HG03045 (cell line): ENCODE data around the gene NUP98.

Experiments used
- ATAC-seq: cut with Tn5 transposase; IDR thresholded peaks from one replicate; pipeline ENCODE4 v1.9.1; 2021; ENCODE audit warnings: mild to moderate bottlenecking, moderate library complexity; ENCODE audit not compliant: unreplicated experiment

NUP98 gene

DNA sequence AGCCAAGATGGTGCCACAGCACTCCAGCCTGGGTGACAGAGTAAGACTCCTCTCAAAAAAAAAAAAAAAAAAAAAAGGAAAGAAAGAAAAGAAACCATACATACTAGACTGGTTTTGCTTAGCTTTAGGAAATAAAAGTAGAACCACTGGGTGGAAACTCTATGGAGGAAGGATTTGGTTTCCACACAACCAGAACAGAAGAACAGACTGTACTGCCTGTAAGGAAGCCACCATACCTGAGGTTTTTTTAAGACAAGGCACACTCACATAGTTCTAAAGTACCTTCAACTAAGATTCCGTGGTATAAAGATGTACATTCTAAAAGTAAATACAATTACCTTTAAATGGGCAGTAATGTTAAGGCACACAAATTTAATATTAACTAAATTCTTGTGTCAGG, 58.6 kb downstream of the NUP98 start:
- no peak for ATAC-seq

DNA sequence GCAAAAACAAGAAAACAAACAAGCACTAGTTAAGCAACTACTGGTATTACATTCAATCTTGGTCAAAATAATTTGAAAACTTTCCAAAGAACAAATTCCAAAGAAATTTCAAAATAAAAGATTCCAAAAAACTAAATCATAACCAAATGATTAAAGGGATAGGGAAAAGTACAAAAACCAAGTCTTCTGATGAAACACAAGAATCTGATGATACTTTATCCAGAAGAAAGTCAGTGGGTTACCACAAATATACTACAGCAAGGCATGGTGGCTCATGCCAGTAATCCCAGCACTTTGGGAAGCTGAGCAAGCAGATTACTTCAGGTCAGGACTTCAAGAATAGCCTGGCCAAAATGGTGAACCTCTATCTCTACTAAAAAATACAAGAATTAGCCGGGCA, 59.1 kb downstream of the NUP98 start:
- no peak for ATAC-seq

DNA sequence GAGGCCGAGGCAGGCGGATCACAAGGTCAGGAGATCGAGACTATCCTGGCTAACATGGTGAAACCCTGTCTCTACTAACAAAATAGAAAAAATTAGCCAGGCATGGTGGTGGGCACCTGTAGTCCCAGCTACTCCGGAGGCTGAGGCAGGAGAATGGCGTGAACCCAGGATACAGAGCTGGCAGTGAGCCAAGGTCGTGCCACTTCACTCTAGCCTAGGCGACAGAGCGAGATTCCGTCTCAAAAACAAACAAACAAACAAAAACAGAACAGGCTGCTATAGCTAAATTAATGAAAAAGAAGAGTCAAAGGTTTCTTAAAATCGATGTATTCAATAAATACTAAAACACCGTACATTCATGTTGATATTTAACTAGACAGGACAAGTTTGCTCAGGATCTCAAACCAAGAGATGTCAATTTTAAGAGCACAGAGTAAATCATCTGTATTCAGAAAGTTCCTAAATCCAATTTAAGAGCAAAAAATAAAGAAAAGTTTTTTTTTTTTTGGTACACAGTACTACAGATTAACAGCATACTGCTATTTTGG, 59.9 kb downstream of the NUP98 start:
- no peak for ATAC-seq

GRCh38 chr11:3736816-3737215, 60.5 kb downstream of the NUP98 start:
- ATAC-seq = no peak

DNA sequence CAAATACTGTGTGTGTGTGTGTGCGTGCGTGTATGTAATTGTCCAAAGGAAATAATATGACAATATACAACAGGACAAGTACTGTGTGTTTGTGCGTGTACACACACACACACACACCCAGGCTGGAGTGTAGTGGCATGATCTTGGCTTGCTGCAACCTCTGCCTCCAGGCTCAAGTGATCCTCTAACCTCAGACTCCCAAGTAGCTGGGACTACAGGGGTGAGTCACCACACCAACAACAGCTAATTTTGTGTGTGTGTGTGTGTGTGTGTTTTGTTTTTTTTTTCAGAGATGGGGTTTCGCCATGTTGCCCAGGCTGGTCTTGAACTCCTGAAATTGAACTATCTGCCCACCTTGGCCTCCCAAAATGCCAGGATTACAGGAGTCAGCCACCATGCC, 61.5 kb downstream of the NUP98 start:
- no peak for ATAC-seq

- ATAC-seq = no peak
Observed at GRCh38 chr11:3732671-3733436, 64.5 kb downstream of the NUP98 start.

DNA sequence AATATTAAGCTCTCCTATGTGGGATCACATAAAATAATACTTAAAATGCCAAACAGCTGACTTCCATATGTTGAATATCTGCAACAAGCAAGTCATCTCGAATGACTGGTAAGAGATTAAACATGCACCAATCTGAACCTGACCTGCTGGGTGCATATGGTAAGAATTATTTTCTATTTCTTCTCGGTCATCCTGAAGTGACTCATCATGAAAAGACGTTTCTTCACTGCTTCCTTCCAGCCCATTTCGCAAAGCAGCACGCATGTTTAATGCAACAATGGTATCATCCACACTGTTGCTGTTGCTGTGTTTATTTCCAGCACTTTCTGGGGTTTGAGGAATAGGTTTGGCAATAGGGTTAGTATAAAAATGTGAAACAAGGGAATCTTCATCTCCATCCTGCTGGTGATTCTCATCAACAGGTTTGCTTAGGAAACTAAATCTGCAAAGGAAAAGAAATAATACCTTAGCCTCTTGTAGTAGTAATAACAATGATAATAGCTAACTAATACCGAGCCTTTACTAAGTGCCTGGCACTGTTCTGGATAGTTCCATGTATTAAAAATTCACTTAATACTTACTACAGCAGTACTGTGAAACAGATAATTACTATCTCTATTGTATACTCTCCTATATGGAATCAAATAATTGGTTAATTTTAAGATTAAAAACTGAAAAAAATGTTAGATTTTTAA, 74.2 kb downstream of the NUP98 start:
- no peak for ATAC-seq

DNA sequence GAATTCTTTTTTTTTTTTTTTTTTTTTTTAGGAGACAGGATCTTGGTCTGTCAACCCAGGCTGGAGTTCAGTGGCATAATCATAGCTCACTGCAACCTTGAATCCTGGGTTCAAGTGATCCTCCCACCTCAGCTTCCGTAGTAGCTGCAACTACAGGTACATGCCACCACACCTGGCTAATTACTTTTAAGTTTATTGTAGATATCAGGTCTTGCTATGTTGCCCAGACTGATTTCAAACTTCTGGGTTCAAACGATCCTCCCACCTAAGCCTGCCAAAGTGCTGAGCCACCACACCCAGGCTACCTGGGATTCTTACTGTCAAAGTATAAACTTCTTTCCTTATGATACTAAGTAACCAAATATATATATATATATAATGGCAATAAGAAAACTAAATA, 75.3 kb downstream of the NUP98 start:
- ATAC-seq = no peak

DNA sequence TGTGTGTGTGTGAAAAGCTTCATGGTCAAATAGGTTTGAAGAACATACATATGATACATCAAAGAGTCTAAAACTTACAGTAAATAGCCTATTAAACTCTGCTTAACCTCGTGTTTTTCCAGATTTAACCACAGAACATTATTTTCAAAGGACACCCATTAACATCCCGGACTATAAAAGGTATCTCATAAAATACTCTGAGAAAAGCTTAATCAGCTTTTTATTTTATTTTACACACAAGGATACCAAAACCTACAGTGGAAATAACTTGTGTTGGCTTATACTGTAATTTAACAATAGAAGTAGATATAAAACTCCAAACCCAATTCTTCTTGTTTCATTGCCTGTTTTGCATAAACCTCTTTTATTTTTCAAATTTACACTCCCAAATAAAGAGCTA, 76.4 kb downstream of the NUP98 start:
- no peak for ATAC-seq

DNA sequence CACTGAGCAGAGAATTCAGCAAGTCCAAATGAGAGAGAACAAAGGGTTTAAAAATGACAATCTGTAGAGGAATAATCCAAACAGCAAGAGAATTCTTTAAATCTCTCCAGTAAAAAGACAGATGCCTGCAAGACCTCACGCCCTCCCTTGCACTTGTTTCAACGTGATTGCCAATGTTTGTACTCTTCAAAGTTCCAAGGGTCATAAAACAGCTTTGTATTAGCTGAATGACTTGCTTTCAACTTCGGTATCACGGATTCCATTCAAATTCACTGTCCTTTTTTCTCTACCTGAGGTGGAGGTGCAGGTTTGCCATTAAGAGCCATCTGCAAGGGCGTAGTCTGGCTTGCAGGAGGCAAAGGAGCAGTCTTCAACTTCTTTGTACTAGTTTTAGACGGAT, 85.1 kb downstream of the NUP98 start:
- no peak for ATAC-seq

- ATAC-seq = no peak
Observed at GRCh38 chr11:3710485-3711259, 86.7 kb downstream of the NUP98 start.

- ATAC-seq = no peak
Observed at GRCh38 chr11:3709977-3710376, 87.4 kb downstream of the NUP98 start.

GRCh38 chr11:3707176-3707575, 90.2 kb downstream of the NUP98 start:
- ATAC-seq = no peak

DNA sequence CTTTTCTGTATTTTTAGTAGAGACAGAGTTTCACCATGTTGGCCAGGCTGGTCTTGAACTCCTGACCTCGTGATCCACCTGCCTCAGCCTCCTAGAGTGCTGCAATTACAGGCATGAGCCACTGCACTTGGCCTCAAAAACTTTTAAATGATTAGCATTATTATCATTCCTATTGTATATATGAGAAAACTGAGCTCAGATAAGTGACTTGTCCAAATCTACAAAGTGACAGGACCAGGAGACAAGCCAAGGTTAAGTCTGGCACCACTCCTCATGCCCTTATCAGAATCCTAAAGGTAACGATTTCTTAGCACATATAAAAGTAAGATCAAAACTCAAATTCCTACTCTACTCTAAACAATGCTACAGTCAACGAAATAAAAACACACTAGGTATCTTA, 94.0 kb downstream of the NUP98 start:
- no peak for ATAC-seq

GRCh38 chr11:3700910-3701309, 96.4 kb downstream of the NUP98 start:
- ATAC-seq = no peak

DNA sequence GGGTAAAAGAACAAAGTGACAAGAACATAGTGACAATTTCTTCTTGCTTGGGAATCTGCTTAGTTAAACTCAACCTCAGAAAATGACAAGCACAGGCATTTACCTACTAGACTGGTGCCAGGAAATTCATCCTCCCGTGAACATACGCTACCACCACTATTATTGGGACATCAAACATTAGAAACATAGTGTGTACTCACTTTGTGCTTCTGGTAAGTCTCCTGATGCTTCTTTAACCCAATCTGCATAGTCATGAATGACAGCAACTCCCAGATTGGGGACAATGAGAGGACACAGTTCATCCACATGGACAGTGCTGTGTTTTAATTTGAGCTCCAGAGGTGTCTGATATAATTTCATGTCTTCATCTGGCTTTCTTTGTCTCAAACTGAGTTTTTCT, 96.9 kb downstream of the NUP98 start:
- ATAC-seq = no peak

DNA sequence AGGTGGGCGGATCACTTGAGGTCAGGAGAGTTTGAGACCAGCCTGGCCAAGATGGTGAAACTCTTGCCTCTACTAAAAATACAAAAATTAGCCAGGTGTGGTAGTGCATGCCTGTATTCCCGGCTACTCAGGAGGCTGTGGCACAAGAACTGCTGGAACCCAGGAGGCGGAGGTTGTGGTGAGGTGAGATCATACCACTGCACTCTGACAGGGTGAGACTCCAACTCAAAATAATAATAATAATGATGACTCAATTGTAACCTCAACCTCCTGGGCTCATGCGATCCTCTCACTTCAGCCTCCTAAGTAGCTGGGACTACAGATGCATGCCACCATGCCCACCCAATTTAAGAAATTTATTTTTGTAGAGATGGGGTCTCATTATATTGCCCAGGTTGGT, 110.6 kb downstream of the NUP98 start:
- no peak for ATAC-seq

GRCh38 chr11:3685923-3686322, 111.4 kb downstream of the NUP98 start:
- ATAC-seq = no peak

DNA sequence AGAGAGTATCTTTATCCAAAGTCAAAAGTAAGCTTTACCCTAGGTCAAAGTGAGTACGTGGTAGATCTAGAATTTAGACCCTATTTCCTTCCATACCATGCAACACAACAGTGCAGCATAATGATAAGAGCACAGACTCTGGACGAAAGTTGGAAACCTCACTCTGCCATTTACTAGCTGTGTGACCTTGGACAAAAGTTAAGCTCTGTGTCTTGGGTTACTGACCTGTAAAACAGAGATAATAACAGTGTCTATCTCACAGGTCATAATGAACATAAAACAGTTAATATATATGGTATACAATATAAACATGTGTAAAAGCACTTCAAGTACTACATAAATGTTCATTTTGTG, 112.6 kb downstream of the NUP98 start:
- no peak for ATAC-seq

GRCh38 chr11:3684129-3684818, 113.1 kb downstream of the NUP98 start:
- no peak for ATAC-seq

GRCh38 chr11:3683039-3683438, 114.3 kb downstream of the NUP98 start:
- ATAC-seq = no peak
